ENCODE data around the gene TREX2. TPM values are rescaled to one million over a fixed set of nuclear protein-coding genes. Genes with fewer than 3 reads are reported as not detected.

The TREX2 gene
- total RNA-seq, 1 experiment from 2014 or later, result 2.9 TPM

- ChIA-PET RAD21 (ENCODE audit: low non-redundant PET in 1 of 2, low total read pairs in 2 of 2, uncharacterized antibody in 2 of 2, unreplicated experiment in 2 of 2) (no interaction called here), POLR2A (no interaction called here)
Observed at GRCh38 chrX:153446636-153446936, 730 bp upstream of the TREX2 start.

More at GRCh38 chrX:153446636-153446936, 730 bp upstream of the TREX2 start:
- CTCF ChIA-PET, result no interaction called here
- Histone ChIP-seq H4K20me1 (ENCODE audit: insufficient read depth) (no peaks in the 10 kb centered on the region), H3K9me2 (ENCODE audit: insufficient read depth) (no peaks in the 10 kb centered on the region), H2AFZ (ENCODE audit: low read depth, low read length, poor library complexity, severe bottlenecking) (no peak overlapping the region), H3K27ac (ENCODE audit: low read depth, low read length) (no peak overlapping the region), H3K27me3 (ENCODE audit: insufficient read depth, low read length) (no peaks in the 10 kb centered on the region), H3K4me3 (replicated peaks in 1 of 2; ENCODE audit: low read depth in 1 of 2, low read length in 2 of 2) (no peak overlapping the region), H3K4me2 (ENCODE audit: low read length) (no peak overlapping the region), H3K9me3 (ENCODE audit: control insufficient read depth in 1 of 2, insufficient read depth in 1 of 2, low read depth in 1 of 2, low read length in 2 of 2) (no peaks in the 10 kb centered on the region), H3K36me3 (ENCODE audit: control insufficient read depth in 1 of 2, insufficient read depth in 2 of 2, low read length in 2 of 2) (no peaks in the 10 kb centered on the region), H3K4me1 (ENCODE audit: control insufficient read depth in 1 of 2, insufficient read depth in 2 of 2, low read length in 2 of 2) (peaks cover 0 to 7% of the 10 kb centered on the region in 2 experiments; a peak in 1 of 4 replicates), H3K79me2 (ENCODE audit: insufficient read depth, low read length) (no peaks in the 10 kb centered on the region), H3K9ac (ENCODE audit: low read length) (no peak overlapping the region)
- intact Hi-C loops (cut with micrococcal nuclease), result no loop called here
- TF ChIP-seq EZH2 (IDR thresholded peaks at IDR 0.05) (no peak), CBX3 (IDR thresholded peaks at IDR 0.05; ENCODE audit: low read depth) (no peak), ATF3 (IDR thresholded peaks at IDR 0.05) (no peak), YY1 (IDR thresholded peaks at IDR 0.05; ENCODE audit: extremely low read depth, insufficient replicate concordance, low read depth, low read length) (no peak), ZNF274 (IDR thresholded peaks at IDR 0.05; ENCODE audit: low read depth, low read length) (no peak), JUND (IDR thresholded peaks at IDR 0.05) (no peak), ZBTB33 (IDR thresholded peaks at IDR 0.05; ENCODE audit: extremely low read depth, insufficient replicate concordance, low read length) (no peak), MAX (IDR thresholded peaks at IDR 0.05) (no peak), CEBPB (IDR thresholded peaks at IDR 0.05; ENCODE audit: low read depth) (no peak), POLR2AphosphoS5 (IDR thresholded peaks at IDR 0.05; ENCODE audit: low read depth, low read length) (no peak), TCF7L2 (IDR thresholded peaks at IDR 0.05; ENCODE audit: borderline replicate concordance, extremely low read depth, insufficient read depth, insufficient read length) (no peak), SIN3A (IDR thresholded peaks at IDR 0.05; ENCODE audit: low read depth) (no peak), SRF (IDR thresholded peaks at IDR 0.05; ENCODE audit: low read depth) (no peak), CTCF (IDR thresholded peaks at IDR 0.05 in 2 of 3, conservative IDR thresholded peaks at IDR 0.05 in 1 of 3; ENCODE audit: borderline replicate concordance in 1 of 3, insufficient read depth in 1 of 3, low read depth in 2 of 3, low read length in 2 of 3) (no peak)
- BruUV-seq (replicated peaks), result no TSS peak
- DNase-seq (ENCODE audit: low read depth, low spot score), result no peak
- ATAC-seq, result no peak
